Caco-2 (cell line): ENCODE data around the gene ATXN10. TPM values are rescaled to one million over a fixed set of nuclear protein-coding genes. Genes with fewer than 3 reads are reported as not detected.

Source experiments
- BruUV-seq: library from RNA; stranded (reverse); fragments of 400-500 nt; replicated peaks from 2 replicates; lab custom pipeline; 2021; lab: Mats Ljungman, UMichigan
- CTCF ChIA-PET: fragments of 300-600 bp; sonication (Branson Sonifier 250); formaldehyde crosslinking; loops from one replicate; lab custom pipeline; 2022; ENCODE audit warnings: antibody characterized with exemption; lab: Charles Lee
- POLR2A ChIA-PET: fragments of 300-600 bp; sonication (Branson Sonifier 250); formaldehyde crosslinking; loops from one replicate; lab custom pipeline; 2022; ENCODE audit warnings: antibody characterized with exemption; lab: Charles Lee
- DNase-seq, 2 experiments: peaks; one replicate each; pipeline versions ENCODE4 v3.0.0 to v3.0.0-alpha.2; 2020 to 2022
- H3K27me3 ChIP-seq: replicated peaks from 2 replicates; pipeline ENCODE4 v1.6.0; 2011; ENCODE audit warnings: low read length; ENCODE audit not compliant: control insufficient read depth, insufficient read depth
- H3K36me3 ChIP-seq: 2 replicates; pipeline ENCODE4 v1.5.1; 2011; ENCODE audit warnings: low read length; ENCODE audit not compliant: control insufficient read depth, insufficient read depth
- H3K4me1 ChIP-seq: fragments of 250-450 bp; sonication (Bioruptor Pico); 2 replicates; pipeline ENCODE4 v1.5.1; 2020; ENCODE audit warnings: mild to moderate bottlenecking
- H3K4me3 ChIP-seq: 2 replicates; pipeline ENCODE4 v1.5.1; 2011; ENCODE audit warnings: low read depth, mild to moderate bottlenecking, control low read depth, low read length
- H3K9me3 ChIP-seq: fragments of 250-450 bp; sonication (Bioruptor Pico); 2 replicates; pipeline ENCODE4 v1.5.1; 2020; ENCODE audit warnings: mild to moderate bottlenecking, moderate library complexity
- H3K27ac Mint-ChIP-seq: one replicate; pipeline ENCODE4 v1.8.0; 2022; ENCODE audit warnings: mixed read lengths; ENCODE audit not compliant: unreplicated experiment
- H3K27me3 Mint-ChIP-seq: one replicate; pipeline ENCODE4 v1.8.0; 2022; ENCODE audit warnings: mixed read lengths; ENCODE audit not compliant: insufficient read depth, unreplicated experiment
- H3K36me3 Mint-ChIP-seq: one replicate; pipeline ENCODE4 v1.8.0; 2022; ENCODE audit warnings: mild to moderate bottlenecking, mixed read lengths; ENCODE audit not compliant: insufficient read depth, unreplicated experiment
- H3K4me1 Mint-ChIP-seq: one replicate; pipeline ENCODE4 v1.8.0; 2022; ENCODE audit warnings: low read depth, mixed read lengths; ENCODE audit not compliant: unreplicated experiment
- H3K4me3 Mint-ChIP-seq: one replicate; pipeline ENCODE4 v1.8.0; 2022; ENCODE audit warnings: mild to moderate bottlenecking, moderate library complexity, mixed read lengths; ENCODE audit not compliant: unreplicated experiment
- H3K9me3 Mint-ChIP-seq: one replicate; pipeline ENCODE4 v1.8.0; 2022; ENCODE audit warnings: mixed read lengths; ENCODE audit not compliant: unreplicated experiment
- CTCF ChIP-seq, 2 experiments: fragments of 200-600 bp in 1 of 2; IDR thresholded peaks; 1 replicate in 1 of 2; 2 replicates in 1 of 2; pipeline versions ENCODE4 v1.5.1 to v1.8.0; 2011 to 2022; ENCODE audit warnings: antibody characterized with exemption in 1 of 2, control low read depth in 1 of 2, inconsistent platforms in 1 of 2, low read depth in 1 of 2, low read length in 1 of 2, mild to moderate bottlenecking in 1 of 2, moderate library complexity in 1 of 2; ENCODE audit not compliant: insufficient read depth in 1 of 2, severe bottlenecking in 1 of 2, unreplicated experiment in 1 of 2
- intact Hi-C: fragments of 100-400 bp; cut with micrococcal nuclease; formaldehyde crosslinking; loops from one replicate; pipeline ENCODE4 v1.10.0; 2022; ENCODE audit not compliant: unreplicated experiment
- total RNA-seq: library from RNA; stranded (reverse); gene quantifications from 2 replicates; pipeline ENCODE4 v1.2.3, GENCODE V29; 2022

ATXN10 gene
- total RNA-seq, 1 experiment from 2014 or later: 155 TPM

GRCh38 chr22:45650721-45651120 is 20.9 kb upstream of the ATXN10 start:
- POLR2A ChIA-PET: no interaction called here
- Histone ChIP-seq H3K27me3 (no peaks in the 10 kb centered on the region), H3K36me3 (no peaks in the 10 kb centered on the region), H3K4me1 (0 out of 2 replicates have a peak, but pooled peaks cover 4% of the 10 kb centered on the region), H3K4me3 (no peak overlapping the region), H3K9me3 (no peaks in the 10 kb centered on the region)
- CTCF ChIA-PET: no interaction called here
- Mint-ChIP-seq H3K27me3 (no peaks in the 10 kb centered on the region), H3K36me3 (no peaks in the 10 kb centered on the region), H3K4me3 (no peak overlapping the region), H3K27ac (no peak overlapping the region), H3K9me3 (no peaks in the 10 kb centered on the region), H3K4me1 (no peaks in the 10 kb centered on the region)
- DNase-seq: no peak
- BruUV-seq: no TSS peak
- TF ChIP-seq CTCF (IDR thresholded peaks at IDR 0.05; ENCODE audit: insufficient read depth in 1 of 2, low read depth in 1 of 2, low read length in 1 of 2, severe bottlenecking in 1 of 2, unreplicated experiment in 1 of 2): no peak
- intact Hi-C loops: no loop called here

- Histone ChIP-seq H3K36me3 (no peaks in the 10 kb centered on the region), H3K27me3 (no peaks in the 10 kb centered on the region), H3K9me3 (no peaks in the 10 kb centered on the region), H3K4me3 (no peak overlapping the region), H3K4me1 (no peaks in the 10 kb centered on the region)
- Mint-ChIP-seq H3K4me1 (no peaks in the 10 kb centered on the region), H3K4me3 (no peak overlapping the region), H3K9me3 (no peaks in the 10 kb centered on the region), H3K27ac (no peak overlapping the region), H3K36me3 (no peaks in the 10 kb centered on the region), H3K27me3 (no peaks in the 10 kb centered on the region)
- DNase-seq: no peak
- ChIA-PET CTCF (no interaction called here), POLR2A (interaction anchor here (0.6 kb wide), 1 partner anchor 457 kb away, joined by 5 read pairs; no protein-coding TSS in a partner anchor)
- intact Hi-C loops: no loop called here
- no peak for TF ChIP-seq CTCF (IDR thresholded peaks at IDR 0.05; ENCODE audit: insufficient read depth in 1 of 2, low read depth in 1 of 2, low read length in 1 of 2, severe bottlenecking in 1 of 2, unreplicated experiment in 1 of 2)
- BruUV-seq: no TSS peak
Measured at GRCh38 chr22:45651931-45652528, 19.6 kb upstream of the ATXN10 start.

- BruUV-seq: no TSS peak
- Mint-ChIP-seq H3K36me3 (no peaks in the 10 kb centered on the region), H3K4me1 (no peaks in the 10 kb centered on the region), H3K9me3 (no peaks in the 10 kb centered on the region), H3K27ac (no peak overlapping the region), H3K27me3 (no peaks in the 10 kb centered on the region), H3K4me3 (no peak overlapping the region)
- H3K4me3 ChIP-seq: no peak overlapping the region
- ChIA-PET POLR2A (interaction anchor here (0.5 kb wide), 1 partner anchor 493 kb away, joined by 4 read pairs; no protein-coding TSS in a partner anchor), CTCF (interaction anchor here (0.6 to 0.9 kb wide), 2 partner anchors 24 to 207 kb away, joined by 3 read pairs; no protein-coding TSS in a partner anchor)
- H3K36me3 ChIP-seq: no peaks in the 10 kb centered on the region
- no peak for DNase-seq
- H3K4me1 ChIP-seq: no peaks in the 10 kb centered on the region
- H3K9me3 ChIP-seq: no peaks in the 10 kb centered on the region
- TF ChIP-seq CTCF (IDR thresholded peaks at IDR 0.05; ENCODE audit: insufficient read depth in 1 of 2, low read depth in 1 of 2, low read length in 1 of 2, severe bottlenecking in 1 of 2, unreplicated experiment in 1 of 2): no peak
- H3K27me3 ChIP-seq: no peaks in the 10 kb centered on the region
- intact Hi-C loops: no loop called here
Measured at GRCh38 chr22:45656577-45656976, 15.1 kb upstream of the ATXN10 start.
